Fibroblast of skin of back (primary cell): Measurements from ENCODE around the gene LTBP1.
"Not testable (repeated sequence)": the region's sequence is repeated elsewhere in the genome, so short reads cannot be mapped to it uniquely, and the experiment has no call there.

Experiments used
- DNase-seq: peaks from one replicate; pipeline ENCODE4 v3.0.0-alpha.2; 2013

Gene LTBP1

DNA sequence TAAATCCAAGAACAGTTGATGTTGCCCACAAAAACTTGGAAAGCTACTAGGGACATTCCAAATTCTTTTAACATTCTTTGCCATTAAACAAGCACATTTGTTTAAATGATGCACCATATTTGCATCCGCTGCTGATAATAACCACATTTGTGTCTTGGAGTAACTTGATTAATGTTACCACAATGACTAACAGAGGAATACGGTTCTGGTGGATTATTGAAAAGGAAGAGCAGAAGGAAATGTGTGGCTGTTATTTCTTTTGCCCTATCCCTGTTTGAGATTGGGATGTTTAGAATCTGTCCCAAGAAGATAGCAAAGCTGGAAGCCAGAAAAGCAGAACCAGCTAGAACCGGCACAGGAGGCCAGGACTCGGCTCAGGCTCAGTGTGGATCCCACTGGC, 490.5 kb downstream of the LTBP1 start:
- DNase-seq = peak; percentile 93

DNA sequence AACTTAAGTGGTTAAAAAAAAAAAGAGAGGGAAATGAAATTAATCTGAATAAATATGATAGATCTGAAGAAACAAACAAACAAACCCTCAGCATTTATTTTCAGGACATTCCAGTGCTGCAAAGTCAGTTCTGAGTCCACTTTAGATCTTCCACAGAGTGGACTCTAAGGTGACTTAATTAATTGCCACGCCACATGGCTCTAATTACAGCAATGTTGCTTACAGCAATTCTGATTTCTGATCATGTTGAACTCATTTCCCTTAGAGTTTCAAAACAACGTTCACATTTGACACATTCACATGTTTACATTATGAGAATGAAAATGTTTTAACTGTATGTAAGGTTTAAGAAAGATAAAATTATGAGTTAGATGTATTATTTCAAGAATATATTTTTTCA, 491.1 kb downstream of the LTBP1 start:
- no peak for DNase-seq

DNA sequence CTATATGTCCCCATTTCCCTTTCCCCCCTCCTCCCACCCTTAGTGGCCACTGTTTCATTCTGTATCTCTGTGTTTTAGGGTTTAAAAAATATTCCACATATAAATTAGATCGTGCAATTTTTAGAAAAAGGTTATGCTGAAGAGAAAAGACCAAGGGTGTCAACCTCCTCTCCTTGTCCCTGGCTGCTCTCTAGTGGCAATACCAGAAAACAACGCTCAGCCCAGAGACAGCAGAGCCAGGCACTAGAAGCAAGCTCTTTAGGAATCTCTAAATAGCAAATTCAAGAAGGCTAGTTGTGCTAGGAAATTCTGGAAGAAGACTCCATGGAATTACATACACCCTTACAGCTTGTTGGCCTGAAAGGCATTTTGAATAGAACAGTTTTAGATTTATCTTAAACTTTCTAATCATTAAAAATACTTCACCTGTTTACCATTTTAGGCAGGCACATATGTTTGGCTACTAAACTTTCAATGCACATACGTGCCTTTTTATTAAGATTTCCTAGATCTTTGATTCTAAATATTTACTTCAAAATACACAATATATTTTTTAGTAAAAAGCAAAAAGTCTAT, 494.6 kb downstream of the LTBP1 start:
- peak; percentile 74 for DNase-seq

DNA sequence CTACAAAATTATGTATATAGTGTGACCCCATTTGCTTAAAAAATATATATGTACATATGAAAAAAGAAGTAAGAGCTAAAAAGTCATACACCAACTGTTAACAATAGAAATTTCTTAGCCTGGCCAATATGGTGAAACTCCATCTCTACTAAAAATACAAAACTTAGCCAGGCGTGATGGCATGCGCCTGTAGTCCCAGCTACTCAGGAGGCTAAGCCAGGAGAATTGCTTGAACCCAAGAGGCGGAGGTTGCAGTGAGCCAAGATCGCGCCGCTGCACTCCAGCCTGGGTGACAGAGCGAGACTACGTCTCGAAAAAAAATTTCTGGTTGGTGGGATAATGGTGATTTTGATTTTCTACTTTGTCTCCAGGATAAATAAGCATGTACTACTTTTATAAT, 495.3 kb downstream of the LTBP1 start:
- DNase-seq = not testable (repeated sequence)

DNA sequence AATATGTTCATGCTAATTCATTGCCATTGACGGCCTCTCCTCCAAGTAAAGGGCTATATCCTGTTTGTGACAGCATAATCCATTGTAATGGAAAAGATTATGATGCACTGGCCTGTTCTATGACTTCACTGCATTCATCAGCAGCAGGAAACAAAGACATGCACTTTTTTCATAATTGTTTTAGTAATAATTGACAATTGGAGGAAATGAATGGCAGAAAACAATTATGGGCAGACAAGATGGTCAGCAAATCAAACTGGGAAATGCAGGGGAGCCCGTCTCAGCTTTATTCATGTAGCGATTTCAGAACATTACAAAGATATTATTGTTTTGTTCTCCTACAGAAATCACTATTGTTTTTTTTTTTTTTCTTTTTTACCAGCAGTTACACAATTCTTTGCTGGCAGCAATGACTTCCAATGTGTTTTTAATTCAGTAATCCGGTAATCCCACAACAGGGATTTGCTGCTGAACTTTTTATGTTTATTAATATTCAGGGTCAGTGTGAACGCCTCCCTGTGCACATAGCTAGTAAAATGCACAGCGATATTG, 495.9 kb downstream of the LTBP1 start:
- no peak for DNase-seq

DNA sequence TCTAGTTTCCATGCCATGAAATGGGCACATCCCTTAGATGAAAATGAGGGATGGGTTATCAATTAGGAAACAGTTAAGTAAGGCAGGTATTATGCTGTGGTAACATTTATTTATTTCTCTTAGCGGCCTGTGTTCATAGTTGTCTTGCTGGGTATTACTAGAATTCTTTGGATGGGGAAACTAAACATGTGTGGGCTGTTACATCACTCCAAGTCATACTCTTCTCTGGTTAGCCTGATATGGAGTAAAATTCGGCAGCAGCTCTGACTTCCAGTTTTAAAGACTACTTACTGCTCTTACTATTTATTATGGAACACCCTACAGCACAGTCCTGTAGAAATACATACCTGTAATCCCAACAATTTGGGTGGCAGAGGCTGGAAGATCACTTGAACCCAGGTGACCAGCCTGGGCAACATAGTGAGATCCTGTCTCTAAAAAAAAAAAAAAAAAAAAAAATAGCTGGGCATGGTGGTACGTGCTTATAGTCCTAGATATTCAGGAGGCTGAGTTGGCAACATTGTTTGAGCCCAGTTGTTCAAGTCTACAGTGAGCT, 496.6 kb downstream of the LTBP1 start:
- no peak for DNase-seq

DNA sequence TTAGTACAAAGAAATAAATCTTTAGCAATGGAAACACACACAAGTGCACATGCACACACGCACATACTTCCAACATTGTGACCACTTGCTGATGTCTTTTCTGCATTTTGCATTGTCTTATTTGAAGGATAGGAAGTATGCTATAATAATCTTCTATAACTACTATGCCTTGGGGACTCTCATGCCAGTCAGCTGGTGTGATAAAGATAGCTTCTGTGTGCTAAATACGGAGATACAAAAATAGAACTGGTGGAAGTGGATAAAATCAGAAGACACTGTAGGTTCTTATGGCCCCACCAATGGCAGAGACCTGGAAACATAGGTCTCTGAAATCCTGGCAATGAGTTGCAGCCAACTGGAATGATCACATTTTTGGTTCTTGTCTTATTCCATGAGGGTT, 498.2 kb downstream of the LTBP1 start:
- DNase-seq = no peak

DNA sequence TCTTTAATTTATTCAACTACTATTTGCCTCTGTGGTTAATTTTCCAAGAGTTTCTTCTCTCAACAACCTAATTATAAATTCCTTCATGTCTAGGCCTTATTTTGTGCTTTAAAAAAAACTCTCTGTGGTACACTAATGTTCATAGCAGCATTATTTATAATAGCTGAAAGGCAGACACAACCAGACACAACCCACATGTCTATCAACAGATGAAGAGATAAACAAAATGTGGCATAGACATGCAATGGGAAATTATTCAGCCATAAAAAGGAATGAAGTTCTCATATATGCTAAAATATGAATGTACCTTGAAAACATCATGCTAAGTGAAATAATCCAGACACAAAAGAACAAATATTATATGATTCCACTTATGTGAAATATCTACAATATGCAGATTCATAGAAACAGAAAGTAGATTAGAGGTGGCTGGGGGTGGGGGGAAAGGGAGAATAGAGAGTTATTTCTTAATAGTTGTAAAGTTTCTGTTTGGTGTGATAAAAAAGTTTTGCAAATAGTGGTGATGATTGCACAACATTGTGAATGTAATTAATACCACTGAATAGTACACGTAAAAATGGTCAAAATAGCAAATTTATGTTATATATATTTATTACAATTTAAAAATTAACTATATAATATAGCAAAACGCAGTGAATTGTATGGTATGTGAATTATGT, 501.6 kb downstream of the LTBP1 start:
- no peak for DNase-seq
